Immature natural killer cell (primary cell): ENCODE results near the gene CINP. TPM values are rescaled to one million over a fixed set of nuclear protein-coding genes. Genes with fewer than 3 reads are reported as not detected.
A peak's percentile ranks its signal among the peaks of the same experiment; 100 is the strongest.

Experiments used
- DNase-seq, 3 donors: peaks; one replicate each; pipeline ENCODE4 v3.0.0; 2022; ENCODE audit warnings: mixed read lengths in 1 of 3
- H3K27ac Mint-ChIP-seq, 6 donors: one replicate each; pipeline ENCODE4 v1.8.0; 2020; ENCODE audit warnings: mixed read lengths in 6 of 6, mild to moderate bottlenecking in 5 of 6, inconsistent platforms in 4 of 6, moderate library complexity in 3 of 6
- H3K27me3 Mint-ChIP-seq, 3 donors: one replicate each; pipeline ENCODE4 v1.8.0; 2020 to 2021; ENCODE audit warnings: low read depth in 3 of 3, mild to moderate bottlenecking in 3 of 3, mixed read lengths in 3 of 3, moderate library complexity in 3 of 3, inconsistent platforms in 1 of 3
- H3K36me3 Mint-ChIP-seq, 3 donors: one replicate each; pipeline ENCODE4 v1.8.0; 2020; ENCODE audit warnings: mixed read lengths in 3 of 3, inconsistent platforms in 2 of 3, mild to moderate bottlenecking in 2 of 3
- H3K4me1 Mint-ChIP-seq, 2 donors: one replicate each; pipeline ENCODE4 v1.8.0; 2020; ENCODE audit warnings: inconsistent platforms in 2 of 2, mild to moderate bottlenecking in 2 of 2, mixed read lengths in 2 of 2, moderate library complexity in 1 of 2
- H3K4me3 Mint-ChIP-seq, 5 donors: one replicate each; pipeline ENCODE4 v1.8.0; 2020; ENCODE audit warnings: mild to moderate bottlenecking in 5 of 5, mixed read lengths in 5 of 5, inconsistent platforms in 3 of 5, moderate library complexity in 3 of 5
- H3K9me3 Mint-ChIP-seq, 6 donors: one replicate each; pipeline ENCODE4 v1.8.0; 2020; ENCODE audit warnings: mild to moderate bottlenecking in 6 of 6, mixed read lengths in 6 of 6, inconsistent platforms in 4 of 6, moderate library complexity in 3 of 6
- polyA plus RNA-seq, 3 donors: library from polyadenylated mRNA; unstranded; fragments of 300-500 nt; fragmentation: Illumina TruSeq; gene quantifications; one replicate each; pipeline ENCODE4 v1.2.3, GENCODE V29; 2021

The CINP gene
- polyA plus RNA-seq, 3 donors from 2014 or later, result 33.2 to 49.5 (median 48.3) TPM

GRCh38 chr14:102323102-102323501 is 39.6 kb downstream of the CINP start:
- Mint-ChIP-seq H3K27me3 (peaks cover 3 to 12% (median 4%) of the 10 kb centered on the region in 3 donors), H3K4me1 (peaks cover 20 to 44% of the 10 kb centered on the region in 2 donors), H3K9me3 (no peaks in the 10 kb centered on the region), H3K4me3 (peak overlapping the region in 2 of 5 donors; percentile 36), H3K36me3 (peaks cover 0 to 3% (median 0%) of the 10 kb centered on the region in 3 donors), H3K27ac (peak overlapping the region in 2 of 6 donors; percentile 16 to 57)
- peak in 1 of 3 donors; percentile 28 for DNase-seq

- no peak for DNase-seq
- Mint-ChIP-seq H3K27ac (peak overlapping the region in 5 of 6 donors; percentile 53 to 95 (median 75)), H3K27me3 (peaks cover 11 to 26% (median 16%) of the 10 kb centered on the region in 3 donors), H3K9me3 (no peaks in the 10 kb centered on the region), H3K4me1 (peaks cover 33 to 57% of the 10 kb centered on the region in 2 donors), H3K4me3 (peak overlapping the region in 3 of 5 donors; percentile 19 to 90 (median 89)), H3K36me3 (peaks cover 0 to 3% (median 0%) of the 10 kb centered on the region in 3 donors)
Observed at GRCh38 chr14:102321456-102322422, 41.0 kb downstream of the CINP start.

- Mint-ChIP-seq H3K4me1 (peaks cover 41 to 64% of the 10 kb centered on the region in 2 donors), H3K9me3 (no peaks in the 10 kb centered on the region), H3K27me3 (peaks cover 13 to 34% (median 23%) of the 10 kb centered on the region in 3 donors), H3K27ac (peak overlapping the region; percentile 91 to 96 (median 95)), H3K4me3 (peak overlapping the region; percentile 89 to 91 (median 90)), H3K36me3 (no peaks in the 10 kb centered on the region)
- DNase-seq, result no peak
Observed at GRCh38 chr14:102320671-102321455, 41.8 kb downstream of the CINP start.

GRCh38 chr14:102320033-102320660 is 42.5 kb downstream of the CINP start:
- Mint-ChIP-seq H3K9me3 (no peaks in the 10 kb centered on the region), H3K36me3 (no peaks in the 10 kb centered on the region), H3K4me1 (peaks cover 42 to 70% of the 10 kb centered on the region in 2 donors), H3K27me3 (peaks cover 13 to 34% (median 23%) of the 10 kb centered on the region in 3 donors), H3K4me3 (peak overlapping the region; percentile 89 to 91 (median 90)), H3K27ac (peak overlapping the region; percentile 91 to 96 (median 95))
- peak in 2 of 3 donors; percentile 49 to 57 for DNase-seq

GRCh38 chr14:102319351-102320032 is 43.2 kb downstream of the CINP start, which contains the start of gene ZNF839:
TSS of gene ZNF839 (plus strand) at chr14:102319746. CDS start at chr14:102319766, 20 bp downstream.
- Mint-ChIP-seq H3K27ac (peak within 1 kb of the TSS; percentile 95 to 99 (median 98)), H3K27me3 (peaks cover 13 to 35% (median 26%) of the 10 kb centered on the region in 3 donors), H3K36me3 (no peaks in the 10 kb centered on the region), H3K4me1 (peaks cover 48 to 76% of the 10 kb centered on the region in 2 donors), H3K9me3 (no peaks in the 10 kb centered on the region), H3K4me3 (peak within 1 kb of the TSS; percentile 94 to 98 (median 97))
- DNase-seq, result peak; percentile 90 to 92 (median 91)

- H3K4me1 Mint-ChIP-seq, result peaks cover 54 to 83% of the 10 kb centered on the region in 2 donors
- DNase-seq, result no peak
- H3K4me3 Mint-ChIP-seq, result peak overlapping the region; percentile 94 to 98 (median 97)
- H3K9me3 Mint-ChIP-seq, result no peaks in the 10 kb centered on the region
- H3K36me3 Mint-ChIP-seq, result no peaks in the 10 kb centered on the region
- H3K27me3 Mint-ChIP-seq, result peaks cover 15 to 38% (median 26%) of the 10 kb centered on the region in 3 donors
- peak overlapping the region; percentile 95 to 99 (median 98) for H3K27ac Mint-ChIP-seq
Observed at GRCh38 chr14:102318781-102319276, 43.9 kb downstream of the CINP start.

- Mint-ChIP-seq H3K27ac (peak overlapping the region; percentile 88 to 98 (median 97)), H3K4me1 (peaks cover 57 to 77% of the 10 kb centered on the region in 2 donors)
Observed at GRCh38 chr14:102317564-102318248, 45.0 kb downstream of the CINP start.

GRCh38 chr14:102316743-102317563 is 45.7 kb downstream of the CINP start:
- Mint-ChIP-seq H3K4me3 (peak overlapping the region; percentile 94 to 98 (median 97)), H3K9me3 (no peaks in the 10 kb centered on the region), H3K4me1 (peaks cover 55 to 76% of the 10 kb centered on the region in 2 donors), H3K27me3 (peaks cover 16 to 38% (median 26%) of the 10 kb centered on the region in 3 donors), H3K36me3 (no peaks in the 10 kb centered on the region), H3K27ac (peak overlapping the region; percentile 88 to 98 (median 96))
- DNase-seq, result peak; percentile 95 to 96 (median 96)

More at GRCh38 chr14:102317564-102318248, 45.0 kb downstream of the CINP start:
- no peaks in the 10 kb centered on the region for H3K36me3 Mint-ChIP-seq
- H3K4me3 Mint-ChIP-seq, result peak overlapping the region; percentile 94 to 98 (median 97)
- peaks cover 16 to 38% (median 26%) of the 10 kb centered on the region in 3 donors for H3K27me3 Mint-ChIP-seq
- no peaks in the 10 kb centered on the region for H3K9me3 Mint-ChIP-seq
- DNase-seq, result peak in 1 of 3 donors; percentile 21

GRCh38 chr14:102316338-102316742 is 46.4 kb downstream of the CINP start:
- Mint-ChIP-seq H3K4me3 (peak overlapping the region; percentile 94 to 98 (median 97)), H3K4me1 (peaks cover 55 to 70% of the 10 kb centered on the region in 2 donors), H3K36me3 (no peaks in the 10 kb centered on the region), H3K9me3 (no peaks in the 10 kb centered on the region), H3K27ac (peak overlapping the region; percentile 88 to 98 (median 96)), H3K27me3 (peaks cover 16 to 38% (median 26%) of the 10 kb centered on the region in 3 donors)
- DNase-seq, result no peak

GRCh38 chr14:102315121-102315520 is 47.6 kb downstream of the CINP start:
- peaks cover 49 to 58% of the 10 kb centered on the region in 2 donors for H3K4me1 Mint-ChIP-seq
- no peaks in the 10 kb centered on the region for H3K9me3 Mint-ChIP-seq
- peak overlapping the region; percentile 87 to 99 (median 91) for H3K4me3 Mint-ChIP-seq
- peak overlapping the region in 1 of 6 donors; percentile 40 for H3K27ac Mint-ChIP-seq
- DNase-seq, result no peak
- no peaks in the 10 kb centered on the region for H3K36me3 Mint-ChIP-seq
- H3K27me3 Mint-ChIP-seq, result peaks cover 16 to 36% (median 26%) of the 10 kb centered on the region in 3 donors
